NB4 (cell line): ENCODE results near the gene GAS7.

Experiments
- CTCF ChIP-seq: IDR thresholded peaks from one replicate; pipeline ENCODE4 v1.5.1; 2012; ENCODE audit warnings: low read depth, low read length
- MAX ChIP-seq: IDR thresholded peaks from 2 replicates; pipeline ENCODE4 v1.6.1; 2011; ENCODE audit warnings: low read depth, low read length
- POLR2A ChIP-seq: IDR thresholded peaks from 2 replicates; pipeline ENCODE4 v1.6.1; 2011; ENCODE audit warnings: mild to moderate bottlenecking; ENCODE audit not compliant: insufficient read length; ENCODE audit errors: extremely low read depth

- TF ChIP-seq POLR2A (no peak), CTCF (no peak), MAX (no peak)
Measured at GRCh38 chr17:10136258-10136981, 62.0 kb downstream of the GAS7 start.
